ENCODE results near the gene FBXO42.

Gene FBXO42

DNA sequence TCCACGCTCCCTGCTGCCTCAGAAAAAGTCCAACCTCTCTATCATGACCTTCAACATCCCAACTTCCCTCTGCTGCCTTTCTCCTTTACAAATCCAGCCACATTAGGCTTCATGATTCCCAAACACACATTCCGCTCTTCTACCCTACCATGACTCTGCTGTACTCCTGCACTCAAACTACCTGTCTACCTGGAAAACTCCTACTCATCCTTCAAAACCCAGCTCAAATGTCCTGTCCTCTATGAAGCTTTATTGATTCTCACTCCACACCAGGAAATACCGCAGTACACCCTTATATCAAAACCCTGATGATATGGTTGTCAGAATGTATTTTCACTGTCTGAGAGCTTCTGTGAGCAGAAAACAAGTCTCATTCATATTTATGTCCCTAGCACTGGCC is 148.7 kb downstream of the FBXO42 start:
- TF ChIP-seq, protein P1, sequence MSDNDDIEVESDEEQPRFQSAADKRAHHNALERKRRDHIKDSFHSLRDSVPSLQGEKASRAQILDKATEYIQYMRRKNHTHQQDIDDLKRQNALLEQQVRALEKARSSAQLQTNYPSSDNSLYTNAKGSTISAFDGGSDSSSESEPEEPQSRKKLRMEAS (IDR thresholded peaks at IDR 0.05): no peak
- TF ChIP-seq EGR1 (IDR thresholded peaks at IDR 0.05): no peak
- no peak for TF ChIP-seq CEBPB (IDR thresholded peaks at IDR 0.05)
- TF ChIP-seq TCF12 (IDR thresholded peaks at IDR 0.05; ENCODE audit: low read depth): no peak
- no peak for TF ChIP-seq CREB1 (IDR thresholded peaks at IDR 0.05; ENCODE audit: low read depth)
- TF ChIP-seq, protein P2, sequence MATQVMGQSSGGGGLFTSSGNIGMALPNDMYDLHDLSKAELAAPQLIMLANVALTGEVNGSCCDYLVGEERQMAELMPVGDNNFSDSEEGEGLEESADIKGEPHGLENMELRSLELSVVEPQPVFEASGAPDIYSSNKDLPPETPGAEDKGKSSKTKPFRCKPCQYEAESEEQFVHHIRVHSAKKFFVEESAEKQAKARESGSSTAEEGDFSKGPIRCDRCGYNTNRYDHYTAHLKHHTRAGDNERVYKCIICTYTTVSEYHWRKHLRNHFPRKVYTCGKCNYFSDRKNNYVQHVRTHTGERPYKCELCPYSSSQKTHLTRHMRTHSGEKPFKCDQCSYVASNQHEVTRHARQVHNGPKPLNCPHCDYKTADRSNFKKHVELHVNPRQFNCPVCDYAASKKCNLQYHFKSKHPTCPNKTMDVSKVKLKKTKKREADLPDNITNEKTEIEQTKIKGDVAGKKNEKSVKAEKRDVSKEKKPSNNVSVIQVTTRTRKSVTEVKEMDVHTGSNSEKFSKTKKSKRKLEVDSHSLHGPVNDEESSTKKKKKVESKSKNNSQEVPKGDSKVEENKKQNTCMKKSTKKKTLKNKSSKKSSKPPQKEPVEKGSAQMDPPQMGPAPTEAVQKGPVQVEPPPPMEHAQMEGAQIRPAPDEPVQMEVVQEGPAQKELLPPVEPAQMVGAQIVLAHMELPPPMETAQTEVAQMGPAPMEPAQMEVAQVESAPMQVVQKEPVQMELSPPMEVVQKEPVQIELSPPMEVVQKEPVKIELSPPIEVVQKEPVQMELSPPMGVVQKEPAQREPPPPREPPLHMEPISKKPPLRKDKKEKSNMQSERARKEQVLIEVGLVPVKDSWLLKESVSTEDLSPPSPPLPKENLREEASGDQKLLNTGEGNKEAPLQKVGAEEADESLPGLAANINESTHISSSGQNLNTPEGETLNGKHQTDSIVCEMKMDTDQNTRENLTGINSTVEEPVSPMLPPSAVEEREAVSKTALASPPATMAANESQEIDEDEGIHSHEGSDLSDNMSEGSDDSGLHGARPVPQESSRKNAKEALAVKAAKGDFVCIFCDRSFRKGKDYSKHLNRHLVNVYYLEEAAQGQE (IDR thresholded peaks at IDR 0.05; ENCODE audit: low read depth): no peak
- TF ChIP-seq, protein P3, sequence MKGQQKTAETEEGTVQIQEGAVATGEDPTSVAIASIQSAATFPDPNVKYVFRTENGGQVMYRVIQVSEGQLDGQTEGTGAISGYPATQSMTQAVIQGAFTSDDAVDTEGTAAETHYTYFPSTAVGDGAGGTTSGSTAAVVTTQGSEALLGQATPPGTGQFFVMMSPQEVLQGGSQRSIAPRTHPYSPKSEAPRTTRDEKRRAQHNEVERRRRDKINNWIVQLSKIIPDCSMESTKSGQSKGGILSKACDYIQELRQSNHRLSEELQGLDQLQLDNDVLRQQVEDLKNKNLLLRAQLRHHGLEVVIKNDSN (IDR thresholded peaks at IDR 0.05): no peak

DNA sequence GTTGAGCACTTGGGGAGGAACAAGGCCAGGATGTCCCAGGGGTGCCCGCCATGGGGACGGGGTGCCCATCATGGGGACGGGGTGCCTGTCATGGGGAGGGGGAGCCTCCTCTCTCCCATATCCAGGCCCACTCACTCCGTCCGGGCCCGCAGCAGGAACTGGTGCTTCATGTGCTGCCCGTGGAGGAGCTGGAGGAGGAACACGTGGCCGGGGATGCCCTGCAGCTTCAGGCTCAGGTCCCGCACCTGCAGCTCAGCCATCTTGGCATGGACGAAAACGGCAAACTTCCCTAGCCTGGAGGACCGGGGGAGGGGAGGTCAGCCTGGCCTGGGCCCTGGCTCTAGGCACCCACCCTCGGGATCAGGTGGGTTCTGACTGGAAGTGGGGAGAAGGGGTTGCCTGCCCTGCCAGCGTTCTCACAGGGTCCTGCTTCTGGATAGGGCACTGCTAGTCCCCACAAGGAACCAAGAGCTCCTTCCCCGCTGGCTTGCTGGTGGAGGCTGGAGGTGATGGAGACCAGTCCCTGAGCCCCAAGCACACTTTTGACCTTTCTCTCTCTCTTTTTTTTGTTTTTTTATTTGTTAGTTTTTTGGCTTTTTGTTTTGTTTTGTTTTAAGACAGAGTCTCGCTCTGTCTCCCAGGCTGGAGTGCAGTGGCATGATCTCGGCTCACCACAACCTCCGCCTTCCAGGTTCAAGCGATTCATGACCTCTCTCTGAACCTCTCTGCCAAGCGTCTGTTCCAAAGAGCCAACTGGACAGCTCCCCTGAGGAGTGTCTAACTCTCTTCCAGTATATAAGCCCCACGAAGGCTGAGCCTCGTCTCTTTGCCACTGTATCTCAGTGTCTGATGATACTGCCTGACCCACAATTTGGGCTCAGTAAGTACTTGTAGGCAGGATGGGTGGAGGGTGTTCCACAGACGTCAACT is 149.7 kb downstream of the FBXO42 start:
- TF ChIP-seq RAD21 (IDR thresholded peaks at IDR 0.05; ENCODE audit: low read depth) (no peak), YY1 (IDR thresholded peaks at IDR 0.05; ENCODE audit: low read depth) (no peak), FOXM1 (IDR thresholded peaks at IDR 0.05; ENCODE audit: borderline replicate concordance, low read depth) (no peak), CEBPB (IDR thresholded peaks at IDR 0.05) (no peak), TEAD4 (IDR thresholded peaks at IDR 0.05) (no peak), EGR1 (IDR thresholded peaks at IDR 0.05) (no peak), TCF12 (IDR thresholded peaks at IDR 0.05; ENCODE audit: low read depth) (no peak), TAF1 (IDR thresholded peaks at IDR 0.05; ENCODE audit: low read depth) (no peak), NFIC (IDR thresholded peaks at IDR 0.05) (no peak), ZBTB7A (IDR thresholded peaks at IDR 0.05; ENCODE audit: low read depth) (no peak), EP300 (IDR thresholded peaks at IDR 0.05; ENCODE audit: borderline replicate concordance) (no peak)
- TF ChIP-seq, protein P3 (IDR thresholded peaks at IDR 0.05): no peak
- TF ChIP-seq, protein P1 (IDR thresholded peaks at IDR 0.05): no peak
- TF ChIP-seq, protein P2 (IDR thresholded peaks at IDR 0.05; ENCODE audit: low read depth): no peak

DNA sequence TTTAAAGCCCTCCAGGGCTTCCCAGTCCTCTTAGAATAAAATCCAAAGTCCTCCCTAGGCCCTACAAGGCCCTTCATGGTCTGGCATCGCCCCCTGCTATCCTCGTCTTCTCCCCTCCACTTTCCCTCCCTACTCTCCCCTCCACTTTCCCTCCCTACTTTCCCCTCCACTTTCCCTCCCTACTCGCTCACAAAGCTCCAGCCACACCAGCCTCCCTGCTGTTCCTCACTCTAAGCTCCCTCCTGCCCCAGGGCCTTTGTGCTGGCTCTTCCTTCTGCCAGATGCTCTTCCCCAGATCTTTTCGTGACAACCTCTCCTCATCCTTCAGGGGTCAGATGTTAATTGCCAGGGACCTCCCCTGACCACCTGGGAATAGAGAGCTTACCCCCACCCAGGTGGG is 152.6 kb downstream of the FBXO42 start:
- TF ChIP-seq, protein P1 (IDR thresholded peaks at IDR 0.05): no peak
- TF ChIP-seq ZBTB7A (IDR thresholded peaks at IDR 0.05; ENCODE audit: low read depth) (no peak), TCF12 (IDR thresholded peaks at IDR 0.05; ENCODE audit: low read depth) (no peak), RAD21 (IDR thresholded peaks at IDR 0.05; ENCODE audit: low read depth) (no peak), TAF1 (IDR thresholded peaks at IDR 0.05; ENCODE audit: low read depth) (no peak), TEAD4 (IDR thresholded peaks at IDR 0.05) (no peak), EGR1 (IDR thresholded peaks at IDR 0.05) (no peak), FOXM1 (IDR thresholded peaks at IDR 0.05; ENCODE audit: borderline replicate concordance, low read depth) (no peak), NFIC (IDR thresholded peaks at IDR 0.05) (no peak), CREB1 (IDR thresholded peaks at IDR 0.05; ENCODE audit: low read depth) (no peak)
- TF ChIP-seq, protein P2 (IDR thresholded peaks at IDR 0.05; ENCODE audit: low read depth): no peak
- TF ChIP-seq, protein P3 (IDR thresholded peaks at IDR 0.05): no peak

Data from Ishikawa (cell line).